ENCODE results near the gene SYCE3.

SYCE3 gene

GRCh38 chr22:50517495-50518260 lies 45.0 kb downstream of the SYCE3 start:
- no peak for DNase-seq

GRCh38 chr22:50516891-50517290 lies 45.8 kb downstream of the SYCE3 start:
- no peak for DNase-seq

- DNase-seq, result no peak
Observed at GRCh38 chr22:50516068-50516467, 46.7 kb downstream of the SYCE3 start.

GRCh38 chr22:50513175-50513574 lies 49.5 kb downstream of the SYCE3 start:
- DNase-seq, result no peak

- no peak for DNase-seq
Observed at GRCh38 chr22:50508897-50509296, 53.8 kb downstream of the SYCE3 start.

GRCh38 chr22:50507991-50508884 lies 54.5 kb downstream of the SYCE3 start, which contains the start of gene NCAPH2:
TSS of gene NCAPH2 (plus strand) at chr22:50508224. CDS start at chr22:50508338, 114 bp downstream.
- DNase-seq, result peak; percentile 70

- peak; percentile 98 for DNase-seq
Observed at GRCh38 chr22:50507421-50507990, 55.2 kb downstream of the SYCE3 start, which contains the start of gene LMF2. TSS of gene LMF2 (minus strand) at chr22:50507702. CDS start at chr22:50507675, 27 bp downstream.

- no peak for DNase-seq
Observed at GRCh38 chr22:50506611-50507420, 55.9 kb downstream of the SYCE3 start.

GRCh38 chr22:50505776-50506610 lies 56.7 kb downstream of the SYCE3 start:
- no peak for DNase-seq

GRCh38 chr22:50505276-50505775 lies 57.4 kb downstream of the SYCE3 start:
- DNase-seq, result no peak

- DNase-seq, result no peak
Observed at GRCh38 chr22:50504369-50505211, 58.1 kb downstream of the SYCE3 start.

GRCh38 chr22:50503475-50504145 lies 59.1 kb downstream of the SYCE3 start:
- no peak for DNase-seq

- DNase-seq, result no peak
Observed at GRCh38 chr22:50502628-50503474, 59.9 kb downstream of the SYCE3 start.

GRCh38 chr22:50502096-50502495 lies 60.6 kb downstream of the SYCE3 start:
- no peak for DNase-seq

Measured in stimulated activated naive CD4-positive, alpha-beta T cell treated with Interleukin-2 at 50 U/mL for 16 hours (primary cell).